OCI-LY3 (cell line): ENCODE results near the gene JADE3.

Source experiments
- CTCF ChIP-seq: fragments of 200-600, 300-600 bp; sonication (generic); IDR thresholded peaks from 2 replicates; pipeline ENCODE4 v1.5.1; 2014; ENCODE audit warnings: antibody characterized with exemption, low read length, low read depth
- EZH2phosphoT487 ChIP-seq: fragments of 200-600 bp; shearing (Covaris generic); IDR thresholded peaks from 2 replicates; pipeline ENCODE4 v1.6.1; 2018; ENCODE audit warnings: antibody characterized with exemption, mixed run types, low read depth

- no peak for TF ChIP-seq CTCF
- no peak for TF ChIP-seq EZH2phosphoT487
Measured at GRCh38 chrX:46965125-46965758, 53.0 kb downstream of the JADE3 start.
